HEK293 (cell line): ENCODE results near the gene SIDT1.

Experiments used
- CTCF ChIA-PET: fragments of 350-600 bp; formaldehyde crosslinking; extraction: SDS; loops from one replicate; lab custom pipeline; 2021; ENCODE audit warnings: antibody characterized with exemption; lab: Yijun Ruan, JAX
- POLR2A ChIA-PET: fragments of 300-600 bp; formaldehyde crosslinking; extraction: SDS; loops from one replicate; lab custom pipeline; 2020; ENCODE audit warnings: antibody characterized with exemption, inconsistent platforms; lab: Yijun Ruan, JAX
- H3K27ac ChIP-seq: fragments of 200-500 bp; sonication (Bioruptor generic); 2 replicates; pipeline ENCODE4 v1.5.1; 2014; ENCODE audit warnings: low read depth, low read length, control low read depth, inconsistent platforms; ENCODE audit errors: extremely low read depth
- H3K36me3 ChIP-seq, 2 experiments: fragments of 200-500 bp in 1 of 2; sonication (Bioruptor generic) in 1 of 2; 1 replicate in 1 of 2; 2 replicates in 1 of 2; pipeline ENCODE4 v1.5.1; 2014 to 2017; ENCODE audit warnings: inconsistent platforms in 2 of 2, low read length in 2 of 2; ENCODE audit not compliant: control insufficient read depth in 2 of 2, insufficient read depth in 1 of 2
- H3K4me1 ChIP-seq: fragments of 200-500 bp; sonication (Bioruptor generic); 2 replicates; pipeline ENCODE4 v1.5.1; 2014; ENCODE audit warnings: mild to moderate bottlenecking, low read length, inconsistent platforms; ENCODE audit not compliant: control insufficient read depth, insufficient read depth
- H3K4me3 ChIP-seq: 2 replicates; pipeline ENCODE4 v1.5.1; 2011; ENCODE audit warnings: low read depth, mild to moderate bottlenecking, control low read depth, low read length, moderate library complexity
- H3K9me3 ChIP-seq: fragments of 200-500 bp; sonication (Bioruptor generic); 2 replicates; pipeline ENCODE4 v1.5.1; 2014; ENCODE audit warnings: low read depth, low read length, inconsistent platforms; ENCODE audit not compliant: control insufficient read depth, insufficient read depth
- BCL11A ChIP-seq: fragments of 450-650 bp; formaldehyde crosslinking; IDR thresholded peaks from 2 replicates; pipeline ENCODE4 v1.5.1; 2016; ENCODE audit warnings: low read depth, missing biosample characterization, missing genetic modification characterization
- IKZF3 ChIP-seq: fragments of 450-650 bp; IDR thresholded peaks from 2 replicates; pipeline ENCODE4 v1.5.0; 2018; ENCODE audit warnings: missing biosample characterization, mild to moderate bottlenecking, missing genetic modification characterization, moderate library complexity
- KLF8 ChIP-seq: fragments of 450-650 bp; formaldehyde crosslinking; IDR thresholded peaks from 2 replicates; pipeline ENCODE4 v1.5.1; 2016; ENCODE audit warnings: missing biosample characterization, missing genetic modification characterization
- OSR2 ChIP-seq: fragments of 450-650 bp; formaldehyde crosslinking; IDR thresholded peaks from 2 replicates; pipeline ENCODE4 v1.5.1; 2016; ENCODE audit warnings: missing biosample characterization, missing genetic modification characterization
- OVOL3 ChIP-seq: fragments of 450-650 bp; formaldehyde crosslinking; IDR thresholded peaks from 2 replicates; pipeline ENCODE4 v1.5.1; 2016; ENCODE audit warnings: missing biosample characterization, missing genetic modification characterization
- SP7 ChIP-seq: fragments of 450-650 bp; formaldehyde crosslinking; IDR thresholded peaks from 2 replicates; pipeline ENCODE4 v1.5.1; 2016; ENCODE audit warnings: missing biosample characterization, missing genetic modification characterization
- TRIM28 ChIP-seq: IDR thresholded peaks from 2 replicates; pipeline ENCODE4 v1.6.1; 2011; ENCODE audit warnings: low read length, control low read depth, borderline replicate concordance
- WT1 ChIP-seq: fragments of 450-650 bp; formaldehyde crosslinking; IDR thresholded peaks from 2 replicates; pipeline ENCODE4 v1.5.1; 2016; ENCODE audit warnings: missing biosample characterization, missing genetic modification characterization
- ZBTB17 ChIP-seq: fragments of 450-650 bp; formaldehyde crosslinking; IDR thresholded peaks from 2 replicates; pipeline ENCODE4 v1.5.1; 2016; ENCODE audit warnings: missing biosample characterization, missing genetic modification characterization
- ZEB2 ChIP-seq: fragments of 450-650 bp; formaldehyde crosslinking; IDR thresholded peaks from 2 replicates; pipeline ENCODE4 v1.5.1; 2016; ENCODE audit warnings: missing biosample characterization, missing genetic modification characterization
- ZIC2 ChIP-seq: fragments of 450-650 bp; formaldehyde crosslinking; IDR thresholded peaks from 2 replicates; pipeline ENCODE4 v1.5.1; 2016; ENCODE audit warnings: missing biosample characterization, missing genetic modification characterization
- ZNF184 ChIP-seq: fragments of 450-650 bp; IDR thresholded peaks from 2 replicates; pipeline ENCODE4 v1.5.1; 2018; ENCODE audit warnings: missing biosample characterization, mild to moderate bottlenecking, missing genetic modification characterization
- ZNF23 ChIP-seq: fragments of 450-650 bp; formaldehyde crosslinking; IDR thresholded peaks from 2 replicates; pipeline ENCODE4 v1.5.1; 2016; ENCODE audit warnings: missing biosample characterization, missing genetic modification characterization, borderline replicate concordance
- ZNF335 ChIP-seq: fragments of 450-650 bp; formaldehyde crosslinking; conservative IDR thresholded peaks from 2 replicates; pipeline ENCODE4 v1.5.1; 2016; ENCODE audit warnings: missing biosample characterization, missing genetic modification characterization
- ZNF37A ChIP-seq: fragments of 450-650 bp; IDR thresholded peaks from 2 replicates; pipeline ENCODE4 v1.5.1; 2018; ENCODE audit warnings: missing biosample characterization, missing genetic modification characterization
- ZNF394 ChIP-seq: fragments of 450-650 bp; formaldehyde crosslinking; IDR thresholded peaks from 2 replicates; pipeline ENCODE4 v1.5.1; 2016; ENCODE audit warnings: missing biosample characterization, missing genetic modification characterization, mild to moderate bottlenecking, moderate library complexity, borderline replicate concordance
- ZNF513 ChIP-seq: fragments of 450-650 bp; IDR thresholded peaks from 2 replicates; pipeline ENCODE4 v1.5.1; 2018; ENCODE audit warnings: missing biosample characterization, missing genetic modification characterization
- ZNF518A ChIP-seq: fragments of 450-650 bp; formaldehyde crosslinking; conservative IDR thresholded peaks from 2 replicates; pipeline ENCODE4 v1.5.1; 2016; ENCODE audit warnings: low read depth, missing biosample characterization, missing genetic modification characterization
- ZNF521 ChIP-seq: fragments of 450-650 bp; formaldehyde crosslinking; IDR thresholded peaks from 2 replicates; pipeline ENCODE4 v1.5.1; 2017; ENCODE audit warnings: missing biosample characterization, mild to moderate bottlenecking, missing genetic modification characterization
- ZNF629 ChIP-seq: fragments of 450-650 bp; formaldehyde crosslinking; IDR thresholded peaks from 2 replicates; pipeline ENCODE4 v1.5.1; 2017; ENCODE audit warnings: missing biosample characterization, missing genetic modification characterization
- ZNF768 ChIP-seq: fragments of 450-650 bp; formaldehyde crosslinking; IDR thresholded peaks from 2 replicates; pipeline ENCODE4 v1.5.1; 2018; ENCODE audit warnings: missing biosample characterization, mild to moderate bottlenecking, missing genetic modification characterization
- ZNF843 ChIP-seq: fragments of 450-650 bp; formaldehyde crosslinking; IDR thresholded peaks from 2 replicates; pipeline ENCODE4 v1.5.1; 2016; ENCODE audit warnings: missing biosample characterization, missing genetic modification characterization
- TF ChIP-seq, protein P1 (sequence below): fragments of 450-650 bp; formaldehyde crosslinking; IDR thresholded peaks from 2 replicates; pipeline ENCODE4 v1.5.1; 2017; ENCODE audit warnings: missing biosample characterization, missing genetic modification characterization
- TF ChIP-seq, protein P2 (sequence below): fragments of 450-650 bp; formaldehyde crosslinking; IDR thresholded peaks from 2 replicates; pipeline ENCODE4 v1.5.1; 2016; ENCODE audit warnings: missing biosample characterization, missing genetic modification characterization

The SIDT1 gene

GRCh38 chr3:113505867-113506266, 26.5 kb upstream of the SIDT1 start (continued):
- no peak for TF ChIP-seq ZNF335 (tag by site-specific recombination)
- TF ChIP-seq ZNF184 = no peak
- TF ChIP-seq ZNF394 (tag by site-specific recombination) = no peak
- no peak for TF ChIP-seq ZNF768 (tag by site-specific recombination)
- TF ChIP-seq ZNF518A (tag by site-specific recombination) = no peak
- no peak for TF ChIP-seq ZNF521

DNA sequence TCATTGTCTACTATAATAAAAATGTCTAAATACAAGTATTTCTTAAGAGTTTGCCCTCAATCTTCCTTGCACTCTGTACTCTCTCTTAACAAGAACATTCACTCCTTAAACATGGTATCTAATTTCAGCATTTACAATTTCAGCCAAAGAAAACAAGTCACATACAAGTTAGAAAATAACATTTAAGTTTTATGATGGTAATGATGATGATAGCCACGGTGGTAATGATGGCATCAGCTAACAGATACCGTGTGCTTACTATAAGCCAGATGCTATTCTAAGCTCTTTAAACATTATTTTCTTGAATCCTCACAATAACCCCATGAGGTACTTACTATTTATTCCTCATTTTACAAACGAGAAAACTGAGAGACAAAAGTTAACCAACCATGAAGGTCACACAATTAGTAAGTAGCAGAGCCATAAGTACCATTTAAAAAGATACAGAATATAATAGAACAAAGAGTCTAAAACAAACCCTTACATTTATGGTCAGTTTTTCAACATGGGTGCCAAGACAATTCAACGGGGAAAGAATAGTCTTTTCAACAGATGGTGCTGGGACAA, 24.8 kb upstream of the SIDT1 start:
- POLR2A ChIA-PET = no interaction called here
- CTCF ChIA-PET = interaction anchor here (0.7 to 2.1 kb wide), 5 partner anchors 11 to 454 kb away, joined by 3 to 9 read pairs (median 3); no protein-coding TSS in a partner anchor
- H3K9me3 ChIP-seq = no peaks in the 10 kb centered on the region
- H3K36me3 ChIP-seq = peaks cover 0 to 20% of the 10 kb centered on the region in 2 experiments; a peak in 1 of 3 replicates
- no peak overlapping the region for H3K4me3 ChIP-seq
- 0 out of 2 replicates have a peak, but pooled peaks have one; percentile 28 for TF ChIP-seq IKZF3 (tag by site-specific recombination)
- no peak for TF ChIP-seq ZIC2 (tag by site-specific recombination)
- TF ChIP-seq ZBTB17 (tag by site-specific recombination) = peak; percentile 43
- TF ChIP-seq ZNF23 (tag by site-specific recombination) = no peak
- no peak for TF ChIP-seq ZNF37A (tag by site-specific recombination)
- TF ChIP-seq SP7 (tag by site-specific recombination) = peak; percentile 82
- TF ChIP-seq ZEB2 (tag by site-specific recombination) = 0 out of 2 replicates have a peak, but pooled peaks have one; percentile 27
- peak; percentile 30; the same call in 1 of the 2 replicates for TF ChIP-seq KLF8
- TF ChIP-seq, protein P1, sequence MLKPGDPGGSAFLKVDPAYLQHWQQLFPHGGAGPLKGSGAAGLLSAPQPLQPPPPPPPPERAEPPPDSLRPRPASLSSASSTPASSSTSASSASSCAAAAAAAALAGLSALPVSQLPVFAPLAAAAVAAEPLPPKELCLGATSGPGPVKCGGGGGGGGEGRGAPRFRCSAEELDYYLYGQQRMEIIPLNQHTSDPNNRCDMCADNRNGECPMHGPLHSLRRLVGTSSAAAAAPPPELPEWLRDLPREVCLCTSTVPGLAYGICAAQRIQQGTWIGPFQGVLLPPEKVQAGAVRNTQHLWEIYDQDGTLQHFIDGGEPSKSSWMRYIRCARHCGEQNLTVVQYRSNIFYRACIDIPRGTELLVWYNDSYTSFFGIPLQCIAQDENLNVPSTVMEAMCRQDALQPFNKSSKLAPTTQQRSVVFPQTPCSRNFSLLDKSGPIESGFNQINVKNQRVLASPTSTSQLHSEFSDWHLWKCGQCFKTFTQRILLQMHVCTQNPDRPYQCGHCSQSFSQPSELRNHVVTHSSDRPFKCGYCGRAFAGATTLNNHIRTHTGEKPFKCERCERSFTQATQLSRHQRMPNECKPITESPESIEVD (tag by site-specific recombination) = peak; percentile 65
- no peak for TF ChIP-seq TRIM28
- TF ChIP-seq OVOL3 (tag by site-specific recombination) = peak; percentile 76
- TF ChIP-seq BCL11A (tag by site-specific recombination) = peak; percentile 72; the same call in 1 of the 2 replicates
- TF ChIP-seq, protein P2, sequence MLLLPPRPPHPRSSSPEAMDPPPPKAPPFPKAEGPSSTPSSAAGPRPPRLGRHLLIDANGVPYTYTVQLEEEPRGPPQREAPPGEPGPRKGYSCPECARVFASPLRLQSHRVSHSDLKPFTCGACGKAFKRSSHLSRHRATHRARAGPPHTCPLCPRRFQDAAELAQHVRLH = peak; percentile 73; the same call in 1 of the 2 replicates
- TF ChIP-seq OSR2 (tag by site-specific recombination) = peak; percentile 89
- peak; percentile 57; the same call in 1 of the 2 replicates for TF ChIP-seq ZNF513
- peak; percentile 76 for TF ChIP-seq ZNF843
- TF ChIP-seq ZNF629 = peak; percentile 49; the same call in 1 of the 2 replicates
- TF ChIP-seq WT1 = peak; percentile 94
- no peak overlapping the region for H3K27ac ChIP-seq
- 0 out of 2 replicates have a peak, but pooled peaks cover 4% of the 10 kb centered on the region for H3K4me1 ChIP-seq
